GM23338 (cell line): ENCODE data around the gene VWCE. TPM values are rescaled to one million over a fixed set of nuclear protein-coding genes. Genes with fewer than 3 reads are reported as not detected.
"Not testable (repeated sequence)": the region's sequence is repeated elsewhere in the genome, so short reads cannot be mapped to it uniquely, and the experiment has no call there.

ENCODE experiments used
- ATAC-seq: fragments of 200-7000 bp; cut with Tn5 transposase; 3 replicates; pipeline ENCODE4 v1.9.1; 2020
- DNase-seq: peaks from one replicate; pipeline ENCODE4 v3.0.0-alpha.2; 2015; ENCODE audit warnings: low spot score
- H2AFZ ChIP-seq: fragments of 200-600 bp; sonication (generic); 2 replicates; pipeline ENCODE4 v1.8.0; 2016; ENCODE audit warnings: antibody characterized with exemption, mild to moderate bottlenecking, moderate library complexity
- H3F3A ChIP-seq: fragments of 200-600 bp; sonication (generic); replicated peaks from 2 replicates; pipeline ENCODE4 v1.8.0; 2017; ENCODE audit warnings: antibody characterized with exemption, mixed run types, low read depth
- H3K27ac ChIP-seq: fragments of 200-600 bp; sonication (generic); 2 replicates; pipeline ENCODE4 v1.6.1; 2016; ENCODE audit warnings: low read depth
- H3K27me3 ChIP-seq: fragments of 200-600 bp; sonication (generic); 2 replicates; pipeline ENCODE4 v1.8.0; 2016; ENCODE audit warnings: mild to moderate bottlenecking, mixed run types, moderate library complexity; ENCODE audit not compliant: insufficient read depth
- H3K36me3 ChIP-seq: fragments of 200-600 bp; sonication (generic); 2 replicates; pipeline ENCODE4 v1.8.0; 2016; ENCODE audit warnings: mild to moderate bottlenecking; ENCODE audit not compliant: insufficient read depth
- H3K4me1 ChIP-seq: fragments of 200-600 bp; sonication (generic); 2 replicates; pipeline ENCODE4 v1.8.0; 2016; ENCODE audit warnings: mild to moderate bottlenecking, moderate library complexity; ENCODE audit not compliant: insufficient read depth
- H3K4me2 ChIP-seq: fragments of 200-600 bp; sonication (generic); 2 replicates; pipeline ENCODE4 v1.7.1; 2017; ENCODE audit warnings: mixed run types
- H3K4me3 ChIP-seq: fragments of 200-600 bp; sonication (generic); 2 replicates; pipeline ENCODE4 v1.6.1; 2016; ENCODE audit warnings: mixed run types
- H3K79me2 ChIP-seq: fragments of 200-600 bp; sonication (generic); replicated peaks from 2 replicates; pipeline ENCODE4 v1.8.0; 2017; ENCODE audit warnings: mild to moderate bottlenecking; ENCODE audit not compliant: insufficient read depth
- H3K9me2 ChIP-seq: fragments of 200-600 bp; sonication (generic); 2 replicates; pipeline ENCODE4 v1.8.0; 2017; ENCODE audit not compliant: insufficient read depth
- H4K20me1 ChIP-seq: fragments of 200-600 bp; sonication (generic); replicated peaks from 2 replicates; pipeline ENCODE4 v1.8.0; 2017; ENCODE audit warnings: mild to moderate bottlenecking; ENCODE audit not compliant: insufficient read depth
- H3K27ac Mint-ChIP-seq: 2 replicates; pipeline ENCODE4 v1.8.0; 2020; ENCODE audit warnings: inconsistent platforms, mild to moderate bottlenecking, moderate library complexity, mixed read lengths
- H3K27me3 Mint-ChIP-seq: 3 replicates; pipeline ENCODE4 v1.8.0; 2022; ENCODE audit warnings: low read depth, mild to moderate bottlenecking, moderate library complexity, mixed read lengths, inconsistent platforms; ENCODE audit not compliant: insufficient read depth, poor library complexity
- H3K36me3 Mint-ChIP-seq: 3 replicates; pipeline ENCODE4 v1.8.0; 2021; ENCODE audit warnings: low read depth, mild to moderate bottlenecking, inconsistent platforms, moderate library complexity, mixed read lengths
- H3K4me1 Mint-ChIP-seq: 3 replicates; pipeline ENCODE4 v1.8.0; 2020; ENCODE audit warnings: mild to moderate bottlenecking, inconsistent platforms, mixed read lengths
- H3K4me3 Mint-ChIP-seq: 3 replicates; pipeline ENCODE4 v1.8.0; 2021; ENCODE audit warnings: moderate library complexity, mild to moderate bottlenecking, inconsistent platforms, mixed read lengths
- H3K9me3 Mint-ChIP-seq: 3 replicates; pipeline ENCODE4 v1.8.0; 2020; ENCODE audit warnings: moderate library complexity, mild to moderate bottlenecking, inconsistent platforms, mixed read lengths
- polyA plus RNA-seq: library from polyadenylated mRNA; unstranded; fragments of >200 nt; fragmentation: Nextera tagmentation; extraction: Ambion mirVana; gene quantifications from 2 replicates; pipeline ENCODE4 v1.2.1, GENCODE V29; 2016
- total RNA-seq: library from RNA; depleted of rRNA; stranded (reverse); fragments of >200 nt; shearing (Covaris generic); gene quantifications from 2 replicates; pipeline ENCODE4 v1.2.3, GENCODE V29; 2014; rRNA removed

VWCE gene
- total and polyA plus RNA-seq, 2 experiments from 2014 or later = 9.9 to 16.9 TPM

DNA sequence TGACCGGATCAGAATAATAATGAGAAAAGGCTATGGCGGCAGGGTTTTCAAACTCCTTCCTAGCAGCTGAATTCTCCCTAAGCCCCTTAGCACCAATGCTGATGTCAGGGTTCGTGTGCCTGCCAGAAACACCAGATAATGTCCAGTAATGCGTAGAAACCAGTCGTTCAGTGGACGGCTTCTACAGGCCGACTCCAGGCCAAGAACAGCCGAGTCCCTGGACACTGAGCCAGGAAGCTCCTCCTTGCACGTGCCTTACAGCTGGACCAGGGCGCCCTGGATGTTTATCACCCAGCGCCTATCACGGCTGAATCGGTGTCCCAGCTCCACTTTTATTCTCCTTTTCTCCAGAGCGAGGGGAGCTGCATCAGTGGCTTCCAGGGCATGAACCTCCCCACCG is 82.9 kb downstream of the VWCE start:
- H3K4me3 Mint-ChIP-seq = not testable (repeated sequence)

DNA sequence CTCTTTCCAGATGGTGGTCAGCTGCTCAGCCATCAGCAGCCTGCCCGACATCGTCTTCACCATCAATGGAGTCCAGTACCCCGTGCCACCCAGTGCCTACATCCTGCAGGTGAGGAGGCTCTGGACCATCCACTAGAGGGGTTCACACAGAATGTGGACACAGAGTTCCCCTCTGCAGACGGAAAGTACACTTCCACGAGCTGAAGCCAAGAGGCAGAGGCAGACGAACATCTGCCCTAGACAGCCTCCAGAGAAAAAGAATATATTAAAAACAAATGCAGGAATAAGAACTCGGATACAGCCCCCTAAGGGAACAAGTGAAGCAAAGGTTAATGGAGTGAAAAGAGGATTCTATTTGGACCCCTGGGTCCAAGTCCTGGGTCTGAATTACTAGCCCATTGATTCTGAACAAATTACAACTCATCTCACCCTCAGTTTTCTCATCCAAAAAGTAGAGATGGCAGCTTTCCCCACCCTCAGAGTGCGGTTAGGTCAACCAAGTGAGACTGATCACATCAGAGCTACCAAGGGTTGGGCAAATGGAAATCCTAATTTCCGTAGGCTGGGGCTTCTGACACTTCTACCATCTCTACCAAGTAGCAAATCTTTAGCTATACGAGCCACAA is 83.7 kb downstream of the VWCE start:
- H3K27ac Mint-ChIP-seq, H3K27me3 ChIP-seq: not testable (repeated sequence)

More for the DNA sequence above, 82.9 kb downstream of the VWCE start:
- not testable (repeated sequence) for H3K27me3 ChIP-seq, H3K4me1 Mint-ChIP-seq, H3K36me3 Mint-ChIP-seq, H3K27me3 Mint-ChIP-seq, H3K4me3 ChIP-seq, H3K27ac ChIP-seq, H3F3A ChIP-seq, H3K9me3 Mint-ChIP-seq, H3K27ac Mint-ChIP-seq, H3K36me3 ChIP-seq, H3K79me2 ChIP-seq, H2AFZ ChIP-seq, H3K4me1 ChIP-seq, H4K20me1 ChIP-seq, H3K9me2 ChIP-seq, DNase-seq, ATAC-seq, H3K4me2 ChIP-seq

DNA sequence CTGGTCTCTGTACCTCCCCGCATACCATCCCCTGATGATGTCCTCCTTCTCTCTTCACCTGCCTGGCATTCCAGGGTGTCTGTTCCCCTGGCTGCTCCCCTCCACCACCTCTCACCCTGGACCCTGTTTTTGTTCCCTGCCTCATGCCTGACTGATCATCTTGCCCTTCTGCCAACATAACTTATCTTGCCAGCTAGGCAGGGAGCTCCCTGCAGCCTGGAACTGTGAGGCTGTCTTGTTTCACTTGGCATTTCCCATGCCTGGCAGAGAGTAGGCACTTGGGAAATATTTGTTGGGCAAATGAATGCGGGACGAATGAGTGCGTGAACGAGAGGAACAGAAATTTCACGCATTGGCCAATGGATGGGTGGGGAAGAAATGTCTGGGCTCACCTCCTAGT is 84.5 kb downstream of the VWCE start:
- DNase-seq, H3F3A ChIP-seq, H3K27me3 ChIP-seq, H3K27ac ChIP-seq, H3K79me2 ChIP-seq, H3K4me3 Mint-ChIP-seq, H4K20me1 ChIP-seq, H3K4me1 Mint-ChIP-seq, ATAC-seq, H2AFZ ChIP-seq, H3K36me3 ChIP-seq, H3K4me2 ChIP-seq, H3K9me3 Mint-ChIP-seq, H3K9me2 ChIP-seq, H3K4me1 ChIP-seq, H3K27ac Mint-ChIP-seq, H3K27me3 Mint-ChIP-seq, H3K36me3 Mint-ChIP-seq, H3K4me3 ChIP-seq: not testable (repeated sequence)

More for the DNA sequence above, 83.7 kb downstream of the VWCE start:
- not testable (repeated sequence) for H3K4me3 Mint-ChIP-seq, H3F3A ChIP-seq, H3K9me3 Mint-ChIP-seq, H3K4me1 ChIP-seq, H3K36me3 Mint-ChIP-seq, H3K27ac ChIP-seq, H3K36me3 ChIP-seq, H2AFZ ChIP-seq, H3K4me2 ChIP-seq, H3K79me2 ChIP-seq, H3K4me1 Mint-ChIP-seq, H3K27me3 Mint-ChIP-seq, ATAC-seq, DNase-seq, H3K4me3 ChIP-seq, H4K20me1 ChIP-seq, H3K9me2 ChIP-seq

Other genes starting within 250 kb of the VWCE start
- not detected in 2 replicates for gene CD5, start 192.8 kb downstream of the VWCE start, total RNA-seq
- not detected in 2 replicates for gene CD5, start 192.8 kb downstream of the VWCE start, polyA plus RNA-seq
- gene VPS37C, start 133.9 kb downstream of the VWCE start, total RNA-seq = 14.4 and 19.4 TPM in 2 replicates
- 8.7 and 8.8 TPM in 2 replicates for gene VPS37C, start 133.9 kb downstream of the VWCE start, polyA plus RNA-seq
- not detected in 2 replicates for gene PGA3, start 91.8 kb downstream of the VWCE start, total RNA-seq
- gene PGA3, start 91.8 kb downstream of the VWCE start, polyA plus RNA-seq = 0.37 TPM in 1 of 2 replicates, not detected in the other
- gene PGA4, start 73.0 kb downstream of the VWCE start, total RNA-seq = 3.7 TPM in 1 of 2 replicates, not detected in the other
- 0.19 and 0.81 TPM in 2 replicates for gene PGA4, start 73.0 kb downstream of the VWCE start, polyA plus RNA-seq
- 0.12 and 0.52 TPM in 2 replicates for gene PGA5, start 54.1 kb downstream of the VWCE start, total RNA-seq
- gene PGA5, start 54.1 kb downstream of the VWCE start, polyA plus RNA-seq = 0.45 and 1.0 TPM in 2 replicates
- gene DDB1, start 37.8 kb upstream of the VWCE start, total RNA-seq = 282 and 292 TPM in 2 replicates
- gene DDB1, start 37.8 kb upstream of the VWCE start, polyA plus RNA-seq = 102 and 109 TPM in 2 replicates
- 27.0 and 46.9 TPM in 2 replicates for gene TKFC, start 37.9 kb upstream of the VWCE start, total RNA-seq
- 21.1 and 21.7 TPM in 2 replicates for gene TKFC, start 37.9 kb upstream of the VWCE start, polyA plus RNA-seq
- 20.9 and 30.8 TPM in 2 replicates for gene CYB561A3, start 66.6 kb upstream of the VWCE start, total RNA-seq
- gene CYB561A3, start 66.6 kb upstream of the VWCE start, polyA plus RNA-seq = 7.8 and 9.8 TPM in 2 replicates
- gene TMEM138, start 67.1 kb upstream of the VWCE start, total RNA-seq = 26.9 and 30.2 TPM in 2 replicates
- gene TMEM138, start 67.1 kb upstream of the VWCE start, polyA plus RNA-seq = 32.1 and 37.0 TPM in 2 replicates
- gene TMEM216, start 97.3 kb upstream of the VWCE start, total RNA-seq = 23.4 and 28.8 TPM in 2 replicates
- 23.5 and 26.1 TPM in 2 replicates for gene TMEM216, start 97.3 kb upstream of the VWCE start, polyA plus RNA-seq
- 60.6 and 72.0 TPM in 2 replicates for gene CPSF7, start 134.7 kb upstream of the VWCE start, total RNA-seq
- 27.4 and 30.6 TPM in 2 replicates for gene CPSF7, start 134.7 kb upstream of the VWCE start, polyA plus RNA-seq
- 37.6 and 57.0 TPM in 2 replicates for gene SDHAF2, start 134.8 kb upstream of the VWCE start, total RNA-seq
- 53.8 and 55.0 TPM in 2 replicates for gene SDHAF2, start 134.8 kb upstream of the VWCE start, polyA plus RNA-seq
- gene LRRC10B, start 213.4 kb upstream of the VWCE start, total RNA-seq = 0.08 and 1.6 TPM in 2 replicates
- gene LRRC10B, start 213.4 kb upstream of the VWCE start, polyA plus RNA-seq = 0.35 and 0.47 TPM in 2 replicates